ENCODE measurements around the gene PNCK.
"Not testable (repeated sequence)": the region's sequence is repeated elsewhere in the genome, so short reads cannot be mapped to it uniquely, and the experiment has no call there.

PNCK gene

DNA sequence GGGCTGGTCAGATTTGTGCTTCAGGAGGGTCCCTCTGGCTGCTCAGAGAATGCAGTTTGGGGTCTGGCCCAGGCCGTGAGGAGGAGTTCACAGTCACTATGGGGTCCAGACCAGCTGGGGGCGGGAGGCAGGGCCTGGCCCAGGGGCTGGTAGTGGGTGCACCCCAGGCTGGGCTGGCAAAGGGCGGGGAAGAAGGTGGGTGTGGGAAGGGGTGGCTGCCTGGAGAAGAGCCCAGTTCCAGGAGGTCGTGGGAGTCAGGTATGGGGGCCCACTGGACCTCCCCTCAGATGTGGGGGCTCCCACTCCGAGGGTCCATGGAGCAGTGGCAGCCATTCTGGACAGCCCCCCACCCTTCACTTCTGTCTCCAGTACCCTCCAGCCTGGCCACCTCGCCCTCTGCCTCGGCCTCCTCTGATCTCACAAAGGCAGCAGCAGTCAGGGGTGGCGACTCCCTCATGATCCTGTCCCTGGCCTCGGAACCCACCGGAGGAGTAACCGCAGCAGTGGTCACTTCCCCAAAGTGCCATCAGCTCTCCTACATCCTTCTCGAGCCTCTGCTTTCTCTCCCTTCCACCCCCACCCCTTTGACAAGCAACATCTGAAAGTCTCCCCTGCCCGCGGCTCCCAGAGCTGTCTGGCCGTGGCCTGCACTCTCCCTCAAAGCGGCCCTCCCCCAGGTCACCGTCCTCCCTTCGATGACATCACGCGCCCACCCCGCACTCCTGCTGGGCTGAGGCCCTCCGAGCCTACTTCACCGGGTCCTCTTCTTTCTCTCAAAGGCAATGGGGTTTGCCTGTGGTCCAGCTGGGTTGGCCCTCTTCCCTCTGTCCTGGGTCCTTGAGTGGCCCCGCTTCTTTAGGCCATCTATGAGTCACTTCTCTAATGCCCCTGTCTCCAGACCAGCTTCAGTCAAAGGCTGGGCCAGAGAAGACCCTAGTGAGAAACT, 12.4 kb upstream of the PNCK start:
- no peak for DNase-seq

GRCh38 chrX:153685156-153685536, 11.5 kb upstream of the PNCK start:
- DNase-seq, result no peak

DNA sequence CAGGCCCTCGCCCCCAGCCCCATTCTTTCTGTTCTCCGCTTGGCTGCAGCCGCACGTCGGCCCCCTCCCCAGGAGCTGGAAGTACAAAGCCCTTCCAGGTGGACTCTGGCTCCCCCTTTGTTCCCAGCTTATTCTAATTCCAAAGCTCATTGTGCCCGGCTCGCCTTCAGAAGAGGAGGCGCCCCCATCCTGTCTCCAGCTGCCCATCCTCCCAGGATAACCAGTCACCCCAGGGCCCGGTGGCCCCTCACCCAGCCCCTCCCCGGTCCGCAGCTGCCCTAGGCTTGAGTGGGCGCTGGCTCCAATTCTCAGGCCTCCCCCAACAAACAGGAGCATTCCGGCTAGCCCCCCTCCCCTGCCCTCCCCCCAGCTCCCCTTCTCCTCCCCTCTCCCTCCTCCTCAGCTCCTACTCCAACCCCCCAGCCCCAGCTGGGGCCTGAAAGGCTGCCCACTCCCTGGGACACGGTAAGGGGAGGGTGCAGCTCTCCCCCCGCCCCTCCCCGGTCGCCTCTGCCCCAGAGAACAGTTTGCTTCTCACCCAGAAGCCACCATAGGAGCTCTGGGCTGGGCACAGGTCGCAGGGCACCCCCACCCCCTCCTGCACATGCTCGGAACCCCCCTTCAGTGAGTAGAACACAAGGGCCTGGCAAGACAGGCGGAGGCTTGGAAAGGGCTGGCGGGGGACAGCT, 11.0 kb upstream of the PNCK start:
- no peak for DNase-seq

- DNase-seq, result not testable (repeated sequence)
Observed at GRCh38 chrX:153683486-153683885, 9.9 kb upstream of the PNCK start.

GRCh38 chrX:153681175-153681574, 7.6 kb upstream of the PNCK start:
- no peak for DNase-seq

DNA sequence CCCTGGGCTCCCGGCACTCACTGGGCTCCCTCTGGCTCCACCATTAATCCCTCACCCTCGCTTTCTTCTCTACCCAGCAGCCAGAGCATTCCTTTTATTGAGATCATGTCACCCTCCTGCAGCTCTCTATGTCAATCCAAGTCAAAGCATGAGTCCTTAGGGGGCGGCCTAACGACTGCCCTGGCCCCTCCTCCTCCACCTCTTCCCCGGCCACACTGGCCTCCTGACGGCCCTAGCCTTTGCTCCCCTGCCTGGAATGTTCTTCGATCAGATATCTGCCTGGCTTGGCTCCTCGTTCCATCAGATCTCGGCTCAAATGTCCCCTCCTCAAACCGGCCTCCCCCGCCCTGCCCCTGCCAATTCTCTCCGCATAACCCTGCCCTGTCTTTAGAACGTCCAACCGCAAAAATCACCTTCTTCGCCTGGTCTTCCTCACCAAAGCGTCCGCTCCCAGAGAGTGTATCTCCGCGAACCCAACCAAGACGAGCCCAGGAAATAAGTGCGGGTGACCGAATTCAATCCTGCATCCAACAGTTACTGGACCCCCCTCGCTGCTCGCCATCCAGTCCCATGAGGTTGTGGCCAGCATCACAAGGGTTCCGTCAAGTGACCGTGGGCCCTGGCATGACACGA, 722 bp upstream of the PNCK start:
- no peak for DNase-seq

DNA sequence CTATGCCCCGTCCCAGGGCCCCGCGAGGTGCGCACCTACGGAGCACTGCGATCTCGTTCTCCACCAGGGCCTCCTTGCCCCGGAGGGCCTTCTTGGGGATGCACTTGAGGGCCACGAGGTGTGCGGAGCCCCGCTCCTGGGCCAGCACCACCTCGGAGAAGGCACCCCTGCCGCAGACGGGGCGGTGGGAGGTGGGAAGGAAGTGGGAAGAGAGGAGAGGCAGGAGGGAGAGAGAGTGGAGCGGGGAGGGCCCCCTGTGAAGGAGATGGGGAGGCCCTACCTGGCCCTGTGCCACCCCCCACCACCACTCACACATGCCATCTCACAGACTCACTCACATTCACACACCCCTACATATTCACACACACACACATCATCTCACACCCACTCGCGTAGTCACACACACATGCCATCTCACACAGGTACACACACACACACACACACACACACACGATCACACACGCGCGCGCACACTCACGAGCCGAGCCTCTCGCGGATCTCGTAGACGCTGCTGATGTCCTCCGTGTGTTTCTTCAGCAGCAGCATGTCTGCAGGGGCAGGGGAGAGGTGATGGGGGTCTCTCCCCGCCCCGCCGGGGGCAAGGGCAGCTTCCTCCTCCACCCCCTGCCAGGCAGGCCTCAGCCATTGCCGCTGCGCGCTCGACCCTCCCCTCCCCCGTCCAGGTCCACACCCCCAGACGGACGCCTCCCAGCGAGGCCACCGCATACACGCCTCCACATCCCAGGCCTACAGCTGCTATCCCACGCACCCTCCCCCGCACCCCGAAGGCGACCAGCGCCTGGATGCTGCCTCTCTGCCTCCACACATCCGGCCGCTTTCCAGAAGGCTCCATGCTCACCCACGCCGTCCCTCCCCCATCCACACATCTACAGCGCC, 834 bp downstream of the PNCK start:
- DNase-seq, result no peak

- DNase-seq, result no peak
Observed at GRCh38 chrX:153671589-153672530, 1.8 kb downstream of the PNCK start.

DNA sequence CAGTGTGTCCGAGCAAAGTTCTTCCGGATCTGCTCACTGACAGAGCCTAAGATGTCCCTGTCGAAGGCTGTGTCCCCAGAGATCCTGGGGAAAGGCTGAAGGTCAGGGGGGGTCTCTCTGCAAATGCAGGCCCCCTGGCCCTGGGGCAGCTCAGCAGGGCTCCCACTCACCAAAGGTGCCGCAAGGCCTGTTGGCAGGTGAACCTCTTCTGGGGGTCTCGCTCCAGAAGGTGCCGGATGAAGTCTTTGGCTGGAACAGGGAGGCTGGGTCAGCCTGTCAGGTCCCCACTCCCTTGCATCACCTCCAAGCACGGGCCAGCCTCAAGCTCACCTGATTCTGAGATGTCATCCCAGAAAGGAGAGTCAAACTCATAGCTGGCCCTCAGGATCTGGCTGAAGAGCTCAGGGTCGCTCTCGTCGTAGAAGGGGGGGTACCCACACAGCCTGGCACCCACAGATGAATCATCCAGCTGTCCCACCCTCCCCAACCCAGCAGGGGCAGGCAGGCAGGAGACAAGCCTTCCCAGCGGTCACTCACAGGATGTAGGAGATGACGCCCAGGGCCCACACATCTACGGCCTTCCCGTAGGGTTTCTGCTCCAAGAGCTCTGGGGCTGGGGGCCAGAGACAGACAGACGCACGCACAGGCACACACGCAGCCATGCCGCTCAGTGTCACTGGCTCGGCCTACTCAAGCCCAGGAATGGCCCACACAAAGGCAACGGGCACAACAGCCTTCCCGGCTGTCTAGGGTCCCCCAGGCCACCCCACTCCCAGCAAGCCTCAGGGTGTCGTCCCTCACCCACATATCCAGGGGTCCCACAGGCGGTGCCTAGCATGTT, 2.6 kb downstream of the PNCK start:
- DNase-seq, result no peak

GRCh38 chrX:153669901-153670731, 3.5 kb downstream of the PNCK start:
- no peak for DNase-seq

- peak in 3 of 5 donors; percentile 23 to 37 (median 25) for DNase-seq
Observed at GRCh38 chrX:153669174-153669890, 4.3 kb downstream of the PNCK start.

DNA sequence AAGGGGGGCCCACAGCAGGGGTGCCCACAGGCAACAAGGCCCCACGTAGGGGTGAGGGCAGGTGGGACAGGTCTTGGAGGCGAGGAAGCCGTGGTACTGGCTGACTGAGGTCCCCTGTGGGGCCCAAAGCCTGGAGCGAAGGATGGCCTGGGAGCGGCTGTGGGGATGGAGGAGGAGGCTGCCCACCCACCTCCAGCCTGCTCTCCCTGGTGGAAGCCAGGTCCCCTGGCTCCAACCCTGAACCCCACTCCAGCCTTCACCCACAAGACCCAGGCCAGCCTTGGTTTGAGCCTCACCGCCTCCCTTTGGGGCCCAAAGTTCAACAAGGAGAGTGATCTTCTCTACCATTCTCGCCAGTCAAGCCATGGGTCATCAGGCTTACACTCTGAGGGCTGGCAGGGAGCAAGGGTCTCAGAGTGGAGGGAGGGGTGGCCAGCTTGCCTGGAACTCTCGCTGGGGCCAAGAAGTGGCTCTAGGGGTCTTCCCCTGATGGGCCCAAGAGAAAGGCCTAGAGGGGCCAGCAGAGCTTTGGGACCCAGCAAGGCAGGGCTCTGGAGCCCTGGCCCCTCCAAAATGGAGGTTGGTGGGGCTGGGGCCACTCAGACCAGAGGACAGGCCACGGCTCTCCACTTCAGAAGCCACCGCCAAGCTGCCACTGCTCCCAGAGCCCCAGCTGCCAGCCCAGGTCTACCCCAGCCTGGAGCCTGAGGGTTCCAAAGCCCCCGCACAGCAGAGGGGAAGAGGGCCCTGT, 5.0 kb downstream of the PNCK start:
- DNase-seq, result no peak

DNA sequence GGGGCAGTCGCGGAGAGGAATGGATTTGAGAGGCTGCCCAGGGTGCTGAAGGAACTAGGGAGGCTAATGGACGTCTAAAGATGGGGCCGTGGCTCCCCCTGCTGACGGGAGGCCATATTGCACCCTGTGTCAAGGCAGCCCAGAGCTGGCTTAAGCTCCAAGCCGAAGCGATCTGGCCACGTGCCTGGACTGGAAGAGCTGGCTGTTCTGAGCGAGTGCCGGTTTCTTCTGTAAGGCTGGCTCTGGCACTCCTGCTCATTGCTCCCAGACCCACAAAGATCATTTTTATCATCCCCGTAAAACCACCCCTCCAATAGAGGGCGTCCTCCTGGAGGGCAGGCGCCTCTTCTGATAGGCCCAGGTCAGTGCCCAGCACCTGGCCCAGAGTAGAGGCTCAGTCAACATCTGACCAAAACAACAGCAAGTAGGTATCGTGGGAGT, 5.6 kb downstream of the PNCK start:
- peak; percentile 36 to 74 (median 60) for DNase-seq

- no peak for DNase-seq
Observed at GRCh38 chrX:153667281-153667955, 6.2 kb downstream of the PNCK start.

DNA sequence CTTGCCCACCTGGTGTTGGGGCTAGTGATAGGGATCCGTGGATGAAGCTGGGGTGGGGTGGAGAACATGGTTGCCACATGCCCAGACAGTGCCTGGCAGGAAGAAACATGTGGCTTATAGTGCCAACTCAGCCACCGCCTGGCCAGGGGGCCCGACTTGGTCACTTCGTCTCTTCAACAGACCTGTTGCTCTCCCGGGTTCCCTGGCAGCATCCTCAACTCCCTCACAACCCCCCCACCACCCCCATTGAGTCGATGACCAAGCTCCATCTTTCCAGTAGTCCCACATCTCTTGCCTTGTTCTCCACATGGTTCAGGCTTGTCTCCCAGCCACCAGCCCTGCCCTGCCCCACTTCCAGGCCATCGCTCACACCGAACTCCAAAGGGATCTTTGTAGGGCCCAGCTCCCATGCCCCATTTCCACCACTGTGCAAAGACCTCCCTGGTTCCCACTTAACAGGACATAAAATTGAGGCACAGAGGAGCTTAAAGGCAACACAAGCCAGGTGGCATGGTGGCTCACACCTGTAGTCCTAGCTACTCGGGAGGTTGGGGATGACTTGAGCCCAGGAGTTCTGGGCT, 7.8 kb downstream of the PNCK start:
- no peak for DNase-seq

DNA sequence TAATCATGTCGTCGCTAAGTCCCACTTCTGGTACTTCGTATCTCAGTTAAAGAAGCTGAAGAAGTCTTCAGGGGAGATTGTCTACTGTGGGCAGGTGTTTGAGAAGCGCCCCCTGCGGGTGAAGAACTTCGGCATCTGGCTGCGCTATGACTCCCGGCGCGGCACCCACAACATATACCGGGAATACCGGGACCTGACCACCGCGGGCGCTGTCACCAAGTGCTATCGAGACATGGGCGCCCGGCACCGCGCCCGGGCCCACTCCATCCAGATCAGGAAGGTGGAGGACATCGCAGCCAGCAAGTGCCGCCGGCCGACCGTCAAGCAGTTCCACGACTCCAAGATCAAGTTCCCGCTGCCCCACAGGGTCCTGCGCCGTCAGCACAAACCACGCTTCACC, 11.3 kb downstream of the PNCK start:
- peak; percentile 28 to 47 (median 35) for DNase-seq

DNA sequence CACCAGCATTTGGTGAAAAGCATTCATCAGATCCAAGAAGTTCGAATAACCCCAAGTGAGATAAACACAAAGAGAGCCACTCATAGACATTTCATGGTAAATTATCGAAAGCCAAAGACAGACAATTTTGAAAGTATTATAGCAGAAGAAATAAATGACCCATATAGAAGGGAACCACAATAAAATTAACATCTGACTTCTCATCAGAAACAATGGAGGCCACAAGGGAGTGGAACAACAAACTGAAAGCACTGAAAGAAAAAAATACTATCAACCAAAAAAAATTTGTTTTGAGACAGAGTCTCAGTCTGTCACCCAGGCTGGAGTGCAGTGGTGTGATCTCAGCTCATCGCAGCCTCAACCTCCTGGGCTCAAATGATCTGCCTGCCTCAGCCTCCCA, 14.3 kb downstream of the PNCK start:
- no peak for DNase-seq
